ENCODE data around the gene GIMAP1.

GRCh38 chr7:150668977-150669376, 47.4 kb upstream of the GIMAP1 start:
- TF ChIP-seq, protein P1, sequence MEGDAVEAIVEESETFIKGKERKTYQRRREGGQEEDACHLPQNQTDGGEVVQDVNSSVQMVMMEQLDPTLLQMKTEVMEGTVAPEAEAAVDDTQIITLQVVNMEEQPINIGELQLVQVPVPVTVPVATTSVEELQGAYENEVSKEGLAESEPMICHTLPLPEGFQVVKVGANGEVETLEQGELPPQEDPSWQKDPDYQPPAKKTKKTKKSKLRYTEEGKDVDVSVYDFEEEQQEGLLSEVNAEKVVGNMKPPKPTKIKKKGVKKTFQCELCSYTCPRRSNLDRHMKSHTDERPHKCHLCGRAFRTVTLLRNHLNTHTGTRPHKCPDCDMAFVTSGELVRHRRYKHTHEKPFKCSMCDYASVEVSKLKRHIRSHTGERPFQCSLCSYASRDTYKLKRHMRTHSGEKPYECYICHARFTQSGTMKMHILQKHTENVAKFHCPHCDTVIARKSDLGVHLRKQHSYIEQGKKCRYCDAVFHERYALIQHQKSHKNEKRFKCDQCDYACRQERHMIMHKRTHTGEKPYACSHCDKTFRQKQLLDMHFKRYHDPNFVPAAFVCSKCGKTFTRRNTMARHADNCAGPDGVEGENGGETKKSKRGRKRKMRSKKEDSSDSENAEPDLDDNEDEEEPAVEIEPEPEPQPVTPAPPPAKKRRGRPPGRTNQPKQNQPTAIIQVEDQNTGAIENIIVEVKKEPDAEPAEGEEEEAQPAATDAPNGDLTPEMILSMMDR (IDR thresholded peaks at IDR 0.05): no peak
- TF ChIP-seq MAX (IDR thresholded peaks at IDR 0.05; ENCODE audit: low read depth): no peak
- no peak for TF ChIP-seq ELF1 (IDR thresholded peaks at IDR 0.05)
- TF ChIP-seq SIN3A (IDR thresholded peaks at IDR 0.05; ENCODE audit: borderline replicate concordance, low read depth, low read length): no peak
- no peak for TF ChIP-seq EZH2phosphoT487 (IDR thresholded peaks at IDR 0.05; ENCODE audit: borderline replicate concordance, low read depth)
- TF ChIP-seq, protein P2, sequence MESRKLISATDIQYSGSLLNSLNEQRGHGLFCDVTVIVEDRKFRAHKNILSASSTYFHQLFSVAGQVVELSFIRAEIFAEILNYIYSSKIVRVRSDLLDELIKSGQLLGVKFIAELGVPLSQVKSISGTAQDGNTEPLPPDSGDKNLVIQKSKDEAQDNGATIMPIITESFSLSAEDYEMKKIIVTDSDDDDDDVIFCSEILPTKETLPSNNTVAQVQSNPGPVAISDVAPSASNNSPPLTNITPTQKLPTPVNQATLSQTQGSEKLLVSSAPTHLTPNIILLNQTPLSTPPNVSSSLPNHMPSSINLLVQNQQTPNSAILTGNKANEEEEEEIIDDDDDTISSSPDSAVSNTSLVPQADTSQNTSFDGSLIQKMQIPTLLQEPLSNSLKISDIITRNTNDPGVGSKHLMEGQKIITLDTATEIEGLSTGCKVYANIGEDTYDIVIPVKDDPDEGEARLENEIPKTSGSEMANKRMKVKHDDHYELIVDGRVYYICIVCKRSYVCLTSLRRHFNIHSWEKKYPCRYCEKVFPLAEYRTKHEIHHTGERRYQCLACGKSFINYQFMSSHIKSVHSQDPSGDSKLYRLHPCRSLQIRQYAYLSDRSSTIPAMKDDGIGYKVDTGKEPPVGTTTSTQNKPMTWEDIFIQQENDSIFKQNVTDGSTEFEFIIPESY (IDR thresholded peaks at IDR 0.05; ENCODE audit: borderline replicate concordance, low read depth): no peak
- TF ChIP-seq, protein P3, sequence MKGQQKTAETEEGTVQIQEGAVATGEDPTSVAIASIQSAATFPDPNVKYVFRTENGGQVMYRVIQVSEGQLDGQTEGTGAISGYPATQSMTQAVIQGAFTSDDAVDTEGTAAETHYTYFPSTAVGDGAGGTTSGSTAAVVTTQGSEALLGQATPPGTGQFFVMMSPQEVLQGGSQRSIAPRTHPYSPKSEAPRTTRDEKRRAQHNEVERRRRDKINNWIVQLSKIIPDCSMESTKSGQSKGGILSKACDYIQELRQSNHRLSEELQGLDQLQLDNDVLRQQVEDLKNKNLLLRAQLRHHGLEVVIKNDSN (IDR thresholded peaks at IDR 0.05; ENCODE audit: borderline replicate concordance, low read depth): no peak
- TF ChIP-seq RCOR1 (IDR thresholded peaks at IDR 0.05; ENCODE audit: low read length): no peak
- TF ChIP-seq FOSL2 (IDR thresholded peaks at IDR 0.05; ENCODE audit: borderline replicate concordance, low read depth): no peak
- no peak for TF ChIP-seq RAD21 (IDR thresholded peaks at IDR 0.05; ENCODE audit: low read length)
- no peak for TF ChIP-seq RFX5 (IDR thresholded peaks at IDR 0.05; ENCODE audit: low read length)

All from SK-N-SH (cell line).